K562 (cell line): Measurements from ENCODE around the gene ANKS3. TPM values are rescaled to one million over a fixed set of nuclear protein-coding genes. Genes with fewer than 3 reads are reported as not detected.

Experiments used
- ATAC-seq: fragments of 200-7000 bp; cut with Tn5 transposase; 3 replicates; pipeline ENCODE4 v1.9.1; 2020; ENCODE audit warnings: moderate library complexity
- BruUV-seq: library from RNA; stranded (reverse); fragments of 400-500 nt; replicated peaks from 2 replicates; lab custom pipeline; 2021; lab: Mats Ljungman, UMichigan
- CTCF ChIA-PET: fragments of 300-600 bp; formaldehyde crosslinking; extraction: SDS; loops from one replicate; lab custom pipeline; 2021; ENCODE audit warnings: low intra/inter-chr PET ratio; lab: Yijun Ruan, JAX
- POLR2A ChIA-PET: fragments of 300-600, 350-650 bp; sonication (Branson Sonifier 250); formaldehyde crosslinking; extraction: SDS; loops from one replicate; lab custom pipeline; 2021; ENCODE audit warnings: antibody characterized with exemption, inconsistent platforms; lab: Yijun Ruan, JAX
- DNase-seq, 4 experiments: peaks; one replicate each; pipeline versions ENCODE4 v3.0.0 to v3.0.0-alpha.2; 2011 to 2018; ENCODE audit warnings: low spot score in 3 of 4, mixed read lengths in 3 of 4; ENCODE audit errors: extremely low read depth in 1 of 4
- FAIRE-seq: peaks from 2 replicates; lab custom pipeline; 2011; peaks lifted over from hg19 to GRCh38; lab: Jason Lieb, UNC
- H2AFZ ChIP-seq: 2 replicates; pipeline ENCODE4 v1.6.0; 2011; ENCODE audit warnings: low read depth, low read length, control low read depth, inconsistent platforms
- H3K27ac ChIP-seq: fragments of 200-600 bp; 3 replicates; pipeline ENCODE4 v1.8.0; 2011; ENCODE audit warnings: low read depth, mild to moderate bottlenecking, control low read depth, inconsistent platforms, low read length, moderate library complexity, mixed read lengths; ENCODE audit errors: extremely low read depth
- H3K27me3 ChIP-seq, 2 experiments: fragments of 300-600 bp in 1 of 2; 2 replicates in 1 of 2; 3 replicates in 1 of 2; pipeline versions ENCODE4 v1.6.0 to v1.8.0; 2011; ENCODE audit warnings: inconsistent platforms in 2 of 2, low read length in 2 of 2, mild to moderate bottlenecking in 1 of 2, mixed read lengths in 1 of 2, moderate library complexity in 1 of 2; ENCODE audit not compliant: control insufficient read depth in 2 of 2, insufficient read depth in 2 of 2
- H3K36me3 ChIP-seq: fragments of 300-600 bp; 3 replicates; pipeline ENCODE4 v1.8.0; 2011; ENCODE audit warnings: mild to moderate bottlenecking, low read length, inconsistent platforms; ENCODE audit not compliant: control insufficient read depth, insufficient read depth
- H3K4me1 ChIP-seq, 2 experiments: fragments of 200-600 bp in 1 of 2; replicated peaks in 1 of 2; 2 replicates in 1 of 2; 3 replicates in 1 of 2; pipeline versions ENCODE4 v1.5.1 to v1.8.0; 2011; ENCODE audit warnings: inconsistent platforms in 2 of 2, low read length in 2 of 2, mild to moderate bottlenecking in 1 of 2, mixed read lengths in 1 of 2, moderate library complexity in 1 of 2; ENCODE audit not compliant: control insufficient read depth in 2 of 2, insufficient read depth in 2 of 2
- H3K4me2 ChIP-seq: 2 replicates; pipeline ENCODE4 v1.6.1; 2011; ENCODE audit warnings: low read length, control low read depth, inconsistent platforms, mixed read lengths; ENCODE audit not compliant: insufficient read depth
- H3K4me3 ChIP-seq: fragments of 200-600 bp; sonication (generic), shearing (Covaris generic); 2 replicates; pipeline ENCODE4 v1.5.1; 2016; ENCODE audit warnings: control low read depth, inconsistent platforms
- H3K79me2 ChIP-seq: fragments of 200-600 bp; 3 replicates; pipeline ENCODE4 v1.8.0; 2011; ENCODE audit warnings: low read length, inconsistent platforms; ENCODE audit not compliant: control insufficient read depth, insufficient read depth
- H3K9ac ChIP-seq, 2 experiments: 2 replicates each; pipeline versions ENCODE4 v1.6.0 to v1.6.1; 2011; ENCODE audit warnings: low read depth in 2 of 2, low read length in 2 of 2, control low read depth in 1 of 2, inconsistent platforms in 1 of 2, mild to moderate bottlenecking in 1 of 2, mixed read lengths in 1 of 2; ENCODE audit not compliant: insufficient read depth in 1 of 2
- H3K9me1 ChIP-seq: one replicate; pipeline ENCODE4 v1.6.0; 2011; ENCODE audit warnings: inconsistent platforms, mild to moderate bottlenecking, low read length, moderate library complexity; ENCODE audit not compliant: control insufficient read depth, insufficient read depth
- H3K9me3 ChIP-seq: replicated peaks from 2 replicates; pipeline ENCODE4 v1.5.1; 2011; ENCODE audit warnings: low read depth, low read length, inconsistent platforms; ENCODE audit not compliant: control insufficient read depth, insufficient read depth
- H4K20me1 ChIP-seq: replicated peaks from 2 replicates; pipeline ENCODE4 v1.6.1; 2011; ENCODE audit warnings: low read length, inconsistent platforms, mixed read lengths; ENCODE audit not compliant: control insufficient read depth, insufficient read depth
- CCNT2 ChIP-seq: IDR thresholded peaks from 2 replicates; pipeline ENCODE4 v1.6.1; 2011; ENCODE audit warnings: borderline replicate concordance, low read depth, mild to moderate bottlenecking, moderate library complexity, mixed read lengths, low read length; ENCODE audit not compliant: insufficient read length; ENCODE audit errors: extremely low read depth
- CREM ChIP-seq: IDR thresholded peaks from 2 replicates; pipeline ENCODE4 v1.6.1; 2014; ENCODE audit warnings: antibody characterized with exemption, low read depth
- KLF10 ChIP-seq: fragments of 250-450 bp; sonication (Bioruptor Pico); IDR thresholded peaks from 2 replicates; pipeline ENCODE4 v1.6.1; 2021; ENCODE audit warnings: matching md5 sums
- NFIC ChIP-seq: fragments of 450-650 bp; IDR thresholded peaks from 2 replicates; pipeline ENCODE4 v1.6.1; 2017; ENCODE audit warnings: mild to moderate bottlenecking, inconsistent platforms
- SMC3 ChIP-seq: conservative IDR thresholded peaks from 2 replicates; pipeline ENCODE4 v1.6.1; 2011; ENCODE audit warnings: low read depth, low read length, improper control_type of control experiment; ENCODE audit not compliant: insufficient read depth
- XRCC5 ChIP-seq: fragments of 200-400 bp; formaldehyde crosslinking; IDR thresholded peaks from 2 replicates; pipeline ENCODE4 v1.6.1; 2017; ENCODE audit warnings: low read depth, mild to moderate bottlenecking, low read length
- YY1 ChIP-seq, 3 experiments: IDR thresholded peaks; 2 replicates each; pipeline ENCODE4 v1.6.1; 2011; ENCODE audit warnings: low read length in 2 of 3, mild to moderate bottlenecking in 2 of 3, moderate library complexity in 2 of 3, borderline replicate concordance in 1 of 3, control low read depth in 1 of 3, low read depth in 1 of 3; ENCODE audit not compliant: insufficient read depth in 3 of 3, insufficient replicate concordance in 2 of 3, control insufficient read depth in 1 of 3, insufficient read length in 1 of 3; ENCODE audit errors: extremely low read depth in 1 of 3
- ZNF561 ChIP-seq: fragments of 450-650 bp; formaldehyde crosslinking; conservative IDR thresholded peaks from 2 replicates; pipeline ENCODE4 v1.4.0; 2020; ENCODE audit warnings: mild to moderate bottlenecking, moderate library complexity
- ZNF699 ChIP-seq: fragments of 250-450 bp; sonication (Bioruptor Pico); IDR thresholded peaks from 2 replicates; pipeline ENCODE4 v1.8.0; 2021; ENCODE audit warnings: mild to moderate bottlenecking, moderate library complexity; ENCODE audit not compliant: insufficient replicate concordance
- ZNF717 ChIP-seq: fragments of 250-450 bp; sonication (Bioruptor Pico); IDR thresholded peaks from 2 replicates; pipeline ENCODE4 v1.5.0; 2021
- WGBS: fragments of 100-300 bp; shearing (Covaris generic); methylation state at CpG from one replicate; pipeline ENCODE4 v1.1.6; 2016; ENCODE audit warnings: low coverage, mixed read lengths; ENCODE audit not compliant: insufficient coverage; ENCODE audit errors: missing lambda C conversion rate; 5-methylcytosine and 5-hydroxymethylcytosine counted together
- in situ Hi-C: fragments of 300-500 bp; cut with MboI; formaldehyde crosslinking; loops from 4 replicates; pipeline ENCODE4 v1.15.0; 2018; ENCODE audit warnings: inconsistent platforms, mixed read lengths
- intact Hi-C: fragments of 100-400 bp; cut with micrococcal nuclease; formaldehyde crosslinking; loops from 2 replicates; pipeline ENCODE4 v1.14.2; 2022
- polyA plus RNA-seq, 8 experiments: library from polyadenylated mRNA; depleted of rRNA in 4 of 8; stranded (reverse) in 5 of 8; unstranded in 3 of 8; fragments of >200 nt; fragmentation: Nextera tagmentation in 2 of 8; fragmentation: Illumina TruSeq in 1 of 8; extraction: Ambion mirVana in 2 of 8; extraction: Trizol in 1 of 8; gene quantifications; 2 replicates each; pipeline versions ENCODE4 v1.2.1 to v1.2.3, GENCODE V29; 2011 to 2014; ENCODE audit warnings: inconsistent platforms in 1 of 8, missing spikeins in 1 of 8
- total RNA-seq, 7 experiments: library from RNA; depleted of rRNA in 6 of 7; stranded (reverse); fragments of >200 nt in 6 of 7; fragmentation: Illumina TruSeq in 2 of 7; extraction: Trizol in 2 of 7; gene quantifications; 2 replicates each; pipeline versions ENCODE4 v1.2.1 to v1.2.3, GENCODE V29; 2011 to 2021; ENCODE audit warnings: low replicate concordance in 1 of 7
- TF ChIP-seq, protein P1 (sequence below): sonication (generic); formaldehyde crosslinking; IDR thresholded peaks from 2 replicates; pipeline ENCODE4 v1.8.1; 2022; ENCODE audit warnings: missing genetic modification reagents
- TF ChIP-seq, protein P2 (sequence below), 2 experiments: fragments of 450-650 bp in 1 of 2; sonication (generic) in 1 of 2; formaldehyde crosslinking in 1 of 2; IDR thresholded peaks in 1 of 2; conservative IDR thresholded peaks in 1 of 2; 2 replicates each; pipeline versions ENCODE4 v1.6.1 to v1.8.1; 2016 to 2023; ENCODE audit warnings: mild to moderate bottlenecking in 2 of 2, moderate library complexity in 2 of 2, inconsistent platforms in 1 of 2, missing genetic modification reagents in 1 of 2
- TF ChIP-seq, protein P3 (sequence below): fragments of 450-650 bp; IDR thresholded peaks from 2 replicates; pipeline ENCODE4 v1.7.0; 2016; ENCODE audit warnings: borderline replicate concordance

Gene ANKS3
- total and polyA plus RNA-seq, 9 of the 15 experiments (the other 6 are each of a cell fraction or from before 2014, with no cell fraction given): 0.43 to 25.7 (median 14.8) TPM

DNA sequence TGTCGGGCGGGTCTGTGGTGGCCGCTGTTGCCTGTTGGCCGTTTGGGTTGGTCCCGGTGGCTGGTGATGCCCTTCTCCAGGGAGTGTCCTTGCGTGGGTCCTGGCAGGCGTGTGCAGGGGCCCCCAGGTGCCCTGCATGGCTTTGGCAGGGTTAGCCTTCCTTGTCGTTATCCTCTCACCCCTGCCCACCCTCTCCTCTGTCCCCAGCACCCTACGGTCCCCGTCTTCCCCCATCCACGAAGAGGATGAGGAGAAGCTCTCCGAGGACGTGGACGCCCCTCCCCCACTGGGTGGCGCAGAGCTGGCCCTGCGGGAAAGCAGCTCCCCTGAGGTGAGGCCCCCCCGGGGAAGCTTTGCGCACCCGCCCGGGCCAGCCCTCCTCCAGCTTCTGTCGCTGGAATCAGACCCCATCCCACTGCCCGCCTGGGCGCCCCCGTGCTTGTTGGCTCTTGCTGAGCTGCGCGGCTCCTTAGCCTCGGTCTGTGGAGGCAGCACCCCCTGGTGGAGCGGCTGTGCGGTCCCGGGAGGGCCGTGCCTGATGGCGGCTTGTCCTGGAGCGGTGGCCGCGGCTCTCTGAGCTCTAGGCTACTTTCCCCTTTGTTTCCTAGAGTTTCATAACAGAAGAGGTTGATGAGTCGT is 51.3 kb downstream of the ANKS3 start:
- no peaks in the 10 kb centered on the region for H3K9me3 ChIP-seq
- ChIA-PET POLR2A (interaction anchor here (1.0 kb wide), 1 partner anchor 13 kb away, joined by 3 read pairs; no protein-coding TSS in a partner anchor), CTCF (no interaction called here)
- DNase-seq (peak; percentile 59 to 72 (median 64)), FAIRE-seq (peak; percentile 56), ATAC-seq (peak; percentile 93)
- peaks cover 0 to 52% of the 10 kb centered on the region in 2 experiments; a peak in 2 of 5 replicates for H3K4me1 ChIP-seq
- no peaks in the 10 kb centered on the region for H3K27me3 ChIP-seq
- no peak overlapping the region for H3K4me3 ChIP-seq
- H3K79me2 ChIP-seq: no peaks in the 10 kb centered on the region
- H3K36me3 ChIP-seq: peaks cover 50% of the 10 kb centered on the region; the same call in 2 of the 3 replicates
- H4K20me1 ChIP-seq: no peaks in the 10 kb centered on the region
- no peak overlapping the region for H2AFZ ChIP-seq
- H3K27ac ChIP-seq: no peak overlapping the region
- no peaks in the 10 kb centered on the region for H3K9me1 ChIP-seq
- WGBS: 77% methylated on average over 16 of the region's 36 CpGs
- H3K9ac ChIP-seq: peak overlapping the region in 1 of 2 experiments; percentile 26; a peak in 1 of 4 replicates
- in situ Hi-C loops: no loop called here
- intact Hi-C loops: no loop called here
- no peak overlapping the region for H3K4me2 ChIP-seq
- BruUV-seq: no TSS peak
- TF ChIP-seq XRCC5 (peak; percentile 14; the same call in 1 of the 2 replicates), CREM (0 out of 2 replicates have a peak, but pooled peaks have one; percentile 7), ZNF717 (CRISPR knock-in tag) (no peak), SMC3 (0 out of 2 replicates have a peak, but pooled peaks have one; percentile 17), KLF10 (no peak), YY1 (IDR thresholded peaks at IDR 0.05; ENCODE audit: borderline replicate concordance in 1 of 3, control insufficient read depth in 1 of 3, extremely low read depth in 1 of 3, insufficient read depth in 3 of 3, insufficient read length in 1 of 3, insufficient replicate concordance in 2 of 3, low read depth in 1 of 3, low read length in 2 of 3) (peak in 1 of 3 experiments; percentile 38), ZNF561 (CRISPR knock-in tag) (no peak), NFIC (peak; percentile 26), CCNT2 (no peak), ZNF699 (no peak)
- TF ChIP-seq, protein P1, sequence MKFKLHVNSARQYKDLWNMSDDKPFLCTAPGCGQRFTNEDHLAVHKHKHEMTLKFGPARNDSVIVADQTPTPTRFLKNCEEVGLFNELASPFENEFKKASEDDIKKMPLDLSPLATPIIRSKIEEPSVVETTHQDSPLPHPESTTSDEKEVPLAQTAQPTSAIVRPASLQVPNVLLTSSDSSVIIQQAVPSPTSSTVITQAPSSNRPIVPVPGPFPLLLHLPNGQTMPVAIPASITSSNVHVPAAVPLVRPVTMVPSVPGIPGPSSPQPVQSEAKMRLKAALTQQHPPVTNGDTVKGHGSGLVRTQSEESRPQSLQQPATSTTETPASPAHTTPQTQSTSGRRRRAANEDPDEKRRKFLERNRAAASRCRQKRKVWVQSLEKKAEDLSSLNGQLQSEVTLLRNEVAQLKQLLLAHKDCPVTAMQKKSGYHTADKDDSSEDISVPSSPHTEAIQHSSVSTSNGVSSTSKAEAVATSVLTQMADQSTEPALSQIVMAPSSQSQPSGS (CRISPR knock-in tag): no peak
- TF ChIP-seq, protein P2, sequence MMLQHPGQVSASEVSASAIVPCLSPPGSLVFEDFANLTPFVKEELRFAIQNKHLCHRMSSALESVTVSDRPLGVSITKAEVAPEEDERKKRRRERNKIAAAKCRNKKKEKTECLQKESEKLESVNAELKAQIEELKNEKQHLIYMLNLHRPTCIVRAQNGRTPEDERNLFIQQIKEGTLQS (IDR thresholded peaks at IDR 0.05): peak; percentile 75
- TF ChIP-seq, protein P2 (CRISPR knock-in tag; conservative IDR thresholded peaks at IDR 0.05): no peak
- TF ChIP-seq, protein P3, sequence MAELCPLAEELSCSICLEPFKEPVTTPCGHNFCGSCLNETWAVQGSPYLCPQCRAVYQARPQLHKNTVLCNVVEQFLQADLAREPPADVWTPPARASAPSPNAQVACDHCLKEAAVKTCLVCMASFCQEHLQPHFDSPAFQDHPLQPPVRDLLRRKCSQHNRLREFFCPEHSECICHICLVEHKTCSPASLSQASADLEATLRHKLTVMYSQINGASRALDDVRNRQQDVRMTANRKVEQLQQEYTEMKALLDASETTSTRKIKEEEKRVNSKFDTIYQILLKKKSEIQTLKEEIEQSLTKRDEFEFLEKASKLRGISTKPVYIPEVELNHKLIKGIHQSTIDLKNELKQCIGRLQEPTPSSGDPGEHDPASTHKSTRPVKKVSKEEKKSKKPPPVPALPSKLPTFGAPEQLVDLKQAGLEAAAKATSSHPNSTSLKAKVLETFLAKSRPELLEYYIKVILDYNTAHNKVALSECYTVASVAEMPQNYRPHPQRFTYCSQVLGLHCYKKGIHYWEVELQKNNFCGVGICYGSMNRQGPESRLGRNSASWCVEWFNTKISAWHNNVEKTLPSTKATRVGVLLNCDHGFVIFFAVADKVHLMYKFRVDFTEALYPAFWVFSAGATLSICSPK: no peak
